GM12801 (cell line): ENCODE data around the gene MLST8.

ENCODE experiments used
- CTCF ChIP-seq: IDR thresholded peaks from one replicate; pipeline ENCODE4 v1.5.1; 2011; ENCODE audit warnings: control low read depth; ENCODE audit not compliant: insufficient read length; ENCODE audit errors: extremely low read depth

MLST8 gene

DNA sequence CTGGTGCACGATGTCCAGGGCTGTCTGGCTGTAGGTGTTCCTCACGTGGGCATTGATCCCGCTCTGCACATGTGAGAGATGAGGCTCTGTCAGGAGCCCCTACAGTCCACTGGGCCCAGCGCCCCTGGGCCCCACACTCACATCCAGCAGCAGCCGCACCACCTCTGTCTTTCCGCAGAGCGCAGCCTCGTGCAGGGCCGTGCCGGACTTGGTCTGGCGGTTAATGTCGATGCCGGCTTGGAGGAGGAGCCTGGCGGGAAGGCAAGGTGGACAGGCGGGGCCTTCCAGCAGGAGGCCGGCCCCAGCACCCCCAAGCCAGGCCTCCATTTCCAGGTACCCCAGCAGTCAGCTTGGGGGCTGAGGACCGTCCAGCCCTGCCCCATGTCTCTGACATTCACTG lies 18.0 kb upstream of the MLST8 start:
- TF ChIP-seq CTCF = no peak

- no peak for TF ChIP-seq CTCF
These were observed 16.9 kb upstream of the MLST8 start for GRCh38 chr16:2188395-2188794.

DNA sequence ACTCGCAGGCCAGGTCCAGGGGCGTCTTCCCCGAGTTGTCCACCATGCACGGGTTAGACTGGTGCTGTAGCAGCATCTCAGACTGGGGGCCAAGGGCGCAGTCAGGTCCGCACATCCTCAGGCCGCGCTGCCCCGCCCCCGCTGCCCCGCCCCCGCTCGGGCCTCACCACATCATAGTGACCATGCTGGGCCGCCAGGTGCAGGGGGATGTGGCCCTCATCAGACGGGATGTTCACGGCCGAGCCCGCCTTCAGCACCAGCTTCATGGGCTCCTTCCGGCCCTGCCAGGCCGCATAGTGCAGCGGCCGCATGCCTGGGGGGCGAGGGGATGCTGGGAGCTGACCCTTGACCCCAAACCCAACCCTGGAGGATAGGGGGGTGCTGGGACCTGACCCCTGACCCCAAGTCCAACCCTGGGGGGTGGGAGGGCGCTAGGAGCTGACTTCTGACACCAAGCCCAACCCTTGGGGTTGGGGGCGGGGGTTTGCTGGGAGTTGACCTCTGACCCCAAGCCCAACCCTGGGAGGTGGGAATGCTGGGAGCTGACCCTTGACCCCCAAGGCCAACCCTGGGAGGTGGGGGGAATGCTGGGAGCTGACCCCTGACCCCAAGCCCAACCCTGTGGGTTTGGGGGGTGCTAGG lies 15.9 kb upstream of the MLST8 start:
- no peak for TF ChIP-seq CTCF

DNA sequence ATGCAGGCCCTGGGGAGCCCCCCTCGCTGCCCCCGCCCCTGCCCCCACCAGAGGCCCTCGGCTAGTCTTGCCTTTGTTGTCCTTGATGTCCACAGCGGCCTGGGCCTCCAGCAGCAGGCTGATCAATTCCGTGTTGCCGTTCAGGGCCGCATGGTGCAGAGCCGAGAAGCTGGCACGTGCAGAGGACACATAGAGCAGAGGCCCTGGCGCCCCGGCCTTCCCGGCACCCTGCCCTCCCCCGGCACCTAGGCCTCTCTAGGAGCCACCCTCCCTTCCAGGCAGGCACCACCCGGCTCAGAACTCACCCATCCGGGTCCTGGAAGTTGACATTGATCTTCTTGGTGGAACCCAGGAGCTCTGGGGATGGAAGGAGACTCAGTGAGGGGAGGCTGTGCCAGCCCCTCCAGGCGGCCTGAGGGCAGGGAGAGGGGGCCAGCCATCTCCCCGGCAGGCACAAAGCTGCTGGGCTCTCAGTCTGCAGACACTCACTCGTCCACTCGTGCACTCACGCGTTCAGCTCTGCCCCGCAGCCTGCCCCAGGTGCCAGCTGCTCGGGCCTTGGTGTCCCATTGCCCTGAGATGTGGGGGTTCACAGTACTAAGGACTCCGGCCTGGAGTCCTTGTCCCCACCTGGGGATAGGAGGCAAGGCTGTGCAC lies 15.1 kb upstream of the MLST8 start:
- TF ChIP-seq CTCF = no peak

- TF ChIP-seq CTCF = no peak
These were observed 14.4 kb upstream of the MLST8 start for GRCh38 chr16:2190659-2191445.

GRCh38 chr16:2191446-2191706 lies 13.9 kb upstream of the MLST8 start:
- no peak for TF ChIP-seq CTCF

DNA sequence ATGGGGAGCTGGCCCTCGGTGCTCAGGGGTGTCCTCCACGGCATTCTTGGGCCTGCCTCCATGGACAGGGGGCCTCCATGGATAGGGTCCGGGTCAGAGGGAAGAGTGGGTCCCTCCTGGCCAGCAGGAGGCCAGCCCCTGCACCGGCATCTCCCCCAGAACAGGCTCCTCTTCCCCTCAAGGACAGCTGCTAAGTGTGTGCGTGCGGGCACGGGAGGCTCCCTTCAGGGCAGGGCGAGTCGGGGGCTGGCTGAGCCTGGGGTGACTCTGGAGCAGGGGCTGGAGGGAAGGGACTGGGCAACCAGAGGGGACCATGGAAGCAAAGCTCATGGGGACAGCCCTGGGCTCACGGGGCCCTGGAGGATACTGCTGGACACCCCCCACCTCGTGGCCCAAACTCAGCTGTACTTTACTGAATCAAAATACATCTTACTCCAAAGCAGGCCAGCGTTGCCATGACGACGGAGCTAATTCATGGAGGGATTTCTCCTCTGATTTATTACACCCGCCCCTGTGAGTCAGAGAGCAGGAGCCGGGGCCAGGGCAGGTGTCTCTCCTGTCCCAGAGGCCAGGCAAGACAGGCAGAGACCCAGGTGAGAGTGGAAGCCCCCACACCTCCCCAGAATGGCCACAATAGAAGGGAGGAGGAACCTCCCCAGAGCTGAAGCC lies 11.0 kb upstream of the MLST8 start:
- TF ChIP-seq CTCF = no peak
